Spinal cord (tissue), 10 donors: Measurements from ENCODE around the gene PPP1R9B. TPM values are rescaled to one million over a fixed set of nuclear protein-coding genes. Genes with fewer than 3 reads are reported as not detected.

ENCODE experiments used
- DNase-seq, 6 donors: peaks; one replicate each; pipeline versions ENCODE4 v3.0.0 to v3.0.0-alpha.2; 2013 to 2015; ENCODE audit warnings: low spot score in 6 of 6, low read depth in 4 of 6
- H3K27ac ChIP-seq: one replicate; pipeline ENCODE4 v1.5.1; 2013; ENCODE audit warnings: low read depth, low read length, control low read depth
- H3K27me3 ChIP-seq: one replicate; pipeline ENCODE4 v1.6.1; 2013; ENCODE audit warnings: low read length; ENCODE audit not compliant: control insufficient read depth, insufficient read depth
- H3K36me3 ChIP-seq: one replicate; pipeline ENCODE4 v1.6.1; 2013; ENCODE audit warnings: low read length; ENCODE audit not compliant: control insufficient read depth, insufficient read depth
- H3K4me1 ChIP-seq: one replicate; pipeline ENCODE4 v1.6.1; 2013; ENCODE audit warnings: low read length; ENCODE audit not compliant: control insufficient read depth, insufficient read depth
- H3K4me3 ChIP-seq: one replicate; pipeline ENCODE4 v1.5.1; 2013; ENCODE audit warnings: low read depth, low read length, control low read depth
- H3K9me3 ChIP-seq: one replicate; pipeline ENCODE4 v1.6.1; 2013; ENCODE audit warnings: low read length; ENCODE audit not compliant: control insufficient read depth, insufficient read depth
- WGBS: methylation state at CpG from one replicate; pipeline ENCODE4 v1.1.5; 2013; ENCODE audit warnings: missing lambda C conversion rate; ENCODE audit not compliant: insufficient coverage; 5-methylcytosine and 5-hydroxymethylcytosine counted together
- polyA plus RNA-seq, 2 donors: library from polyadenylated mRNA; unstranded; fragments of 120-200 nt; gene quantifications; one replicate each; pipeline ENCODE4 v1.2.1, GENCODE V29; 2013; ENCODE audit not compliant: insufficient read length in 2 of 2
- total RNA-seq, 2 donors: library from RNA; depleted of rRNA in 1 of 2; stranded (reverse); fragments of 120-200 nt in 1 of 2; fragments of >200 nt in 1 of 2; gene quantifications; one replicate each; pipeline versions ENCODE4 v1.2.3 to v1.2.4, GENCODE V29; 2013 to 2014
- donor health status: healthy.

The PPP1R9B gene
- total and polyA plus RNA-seq, 4 donors = 23.7 to 102 (median 71.2) TPM

DNA sequence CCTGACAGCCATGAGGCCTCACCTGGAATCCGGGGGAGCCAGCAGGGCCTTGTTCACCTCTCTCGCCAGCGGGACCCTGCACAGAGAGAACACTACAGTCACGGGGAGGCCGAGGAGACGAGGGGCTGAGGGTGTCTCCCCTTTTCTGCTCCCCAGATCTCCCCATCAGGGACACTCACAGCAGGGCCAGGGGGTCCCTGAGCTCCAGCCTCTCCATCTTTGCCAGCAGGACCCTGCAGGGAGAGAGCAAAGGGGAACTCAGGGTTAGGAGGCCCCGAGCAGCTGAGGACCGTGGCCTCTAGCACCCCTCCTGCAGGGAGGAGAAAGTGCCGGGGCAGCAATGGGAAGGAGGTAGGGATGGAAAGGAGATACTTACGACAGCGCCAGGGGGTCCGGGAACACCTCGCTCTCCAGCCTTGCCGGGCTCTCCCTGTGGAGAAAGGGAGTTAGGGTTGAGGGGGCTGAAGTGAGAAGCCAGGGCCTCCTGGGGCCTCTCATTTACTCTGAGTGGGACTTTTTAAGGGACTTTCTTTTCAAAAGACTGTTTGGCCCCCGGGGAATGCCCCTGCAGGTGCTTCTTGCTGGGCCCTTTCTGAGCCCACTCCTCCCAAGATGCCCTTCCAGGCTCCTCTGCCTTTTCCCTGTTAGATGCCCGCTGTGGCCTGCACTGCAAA is 42.3 kb upstream of the PPP1R9B start:
- WGBS = 85% methylated on average over 16 of the region's 16 CpGs
- H3K4me1 ChIP-seq = peaks cover 7% of the 10 kb centered on the region
- no peaks in the 10 kb centered on the region for H3K9me3 ChIP-seq
- no peaks in the 10 kb centered on the region for H3K27me3 ChIP-seq
- H3K4me3 ChIP-seq = no peak overlapping the region
- H3K27ac ChIP-seq = peak overlapping the region; percentile 52
- no peaks in the 10 kb centered on the region for H3K36me3 ChIP-seq
- no peak for DNase-seq

DNA sequence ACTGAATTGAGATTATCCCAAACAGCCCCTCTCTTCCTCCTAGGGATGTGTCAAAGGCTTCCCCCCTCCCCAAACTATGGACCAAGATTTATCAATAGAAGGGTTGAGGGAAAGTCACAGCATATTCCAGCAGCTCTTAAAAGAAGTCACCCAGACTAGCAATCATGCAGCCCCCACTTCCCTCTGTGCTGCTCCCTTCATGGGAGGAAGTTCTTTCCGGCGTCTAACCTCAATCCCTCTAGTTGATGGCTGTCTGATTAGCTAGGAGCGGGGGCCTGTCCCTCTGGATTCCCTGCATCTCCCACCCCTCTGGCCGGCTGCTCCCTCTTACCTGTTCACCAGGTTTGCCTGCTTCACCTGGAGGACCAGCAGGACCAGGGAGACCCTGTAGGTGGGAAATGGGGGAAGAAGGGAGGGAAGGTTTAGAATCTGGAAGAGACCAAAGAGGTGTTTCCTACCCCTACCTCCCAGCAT is 41.7 kb upstream of the PPP1R9B start:
- 92% methylated on average over 2 of the region's 4 CpGs for WGBS
- H3K27me3 ChIP-seq = no peaks in the 10 kb centered on the region
- H3K9me3 ChIP-seq = no peaks in the 10 kb centered on the region
- no peak overlapping the region for H3K4me3 ChIP-seq
- peaks cover 7% of the 10 kb centered on the region for H3K4me1 ChIP-seq
- DNase-seq = no peak
- peak overlapping the region; percentile 64 for H3K27ac ChIP-seq
- no peaks in the 10 kb centered on the region for H3K36me3 ChIP-seq

DNA sequence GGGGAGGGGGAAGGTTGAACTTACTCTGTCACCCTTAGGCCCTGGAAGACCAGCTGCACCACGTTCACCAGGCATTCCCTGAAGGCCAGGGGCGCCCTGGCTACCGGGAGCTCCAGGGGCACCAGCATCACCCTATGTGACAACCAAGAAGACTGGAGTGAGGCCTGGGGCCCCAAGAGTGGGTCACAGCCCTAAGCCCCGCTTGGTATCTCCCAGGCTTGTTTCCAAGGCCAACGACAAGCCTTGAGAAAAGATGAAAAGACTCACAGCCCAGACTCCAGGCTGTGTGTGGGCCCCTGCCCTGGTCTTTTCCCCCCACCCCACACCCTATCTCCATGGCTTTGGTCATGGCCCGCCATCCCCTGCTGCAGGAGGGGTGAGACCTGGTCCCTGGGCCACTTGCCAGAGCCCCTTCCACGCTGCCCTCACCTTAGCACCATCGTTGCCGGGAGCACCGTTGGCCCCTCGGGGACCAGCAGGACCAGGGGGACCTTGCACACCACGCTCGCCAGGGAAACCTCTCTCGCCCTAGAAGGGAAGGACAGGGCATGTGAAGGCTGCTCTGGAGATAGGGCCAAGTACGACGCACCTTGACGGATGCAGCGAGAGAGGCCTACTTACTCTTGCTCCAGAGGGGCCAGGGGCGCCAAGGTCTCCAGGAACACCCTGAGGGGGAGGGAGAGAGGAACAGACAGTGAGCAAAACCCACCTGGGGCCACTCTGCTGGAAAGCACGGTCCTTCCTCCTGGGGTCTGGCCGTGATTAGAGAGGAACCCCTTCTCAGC is 41.1 kb upstream of the PPP1R9B start:
- peak overlapping the region; percentile 64 for H3K27ac ChIP-seq
- DNase-seq = no peak
- H3K36me3 ChIP-seq = no peaks in the 10 kb centered on the region
- no peaks in the 10 kb centered on the region for H3K27me3 ChIP-seq
- H3K9me3 ChIP-seq = no peaks in the 10 kb centered on the region
- WGBS = 78% methylated on average over 15 of the region's 21 CpGs
- H3K4me3 ChIP-seq = no peak overlapping the region
- peaks cover 3% of the 10 kb centered on the region for H3K4me1 ChIP-seq

DNA sequence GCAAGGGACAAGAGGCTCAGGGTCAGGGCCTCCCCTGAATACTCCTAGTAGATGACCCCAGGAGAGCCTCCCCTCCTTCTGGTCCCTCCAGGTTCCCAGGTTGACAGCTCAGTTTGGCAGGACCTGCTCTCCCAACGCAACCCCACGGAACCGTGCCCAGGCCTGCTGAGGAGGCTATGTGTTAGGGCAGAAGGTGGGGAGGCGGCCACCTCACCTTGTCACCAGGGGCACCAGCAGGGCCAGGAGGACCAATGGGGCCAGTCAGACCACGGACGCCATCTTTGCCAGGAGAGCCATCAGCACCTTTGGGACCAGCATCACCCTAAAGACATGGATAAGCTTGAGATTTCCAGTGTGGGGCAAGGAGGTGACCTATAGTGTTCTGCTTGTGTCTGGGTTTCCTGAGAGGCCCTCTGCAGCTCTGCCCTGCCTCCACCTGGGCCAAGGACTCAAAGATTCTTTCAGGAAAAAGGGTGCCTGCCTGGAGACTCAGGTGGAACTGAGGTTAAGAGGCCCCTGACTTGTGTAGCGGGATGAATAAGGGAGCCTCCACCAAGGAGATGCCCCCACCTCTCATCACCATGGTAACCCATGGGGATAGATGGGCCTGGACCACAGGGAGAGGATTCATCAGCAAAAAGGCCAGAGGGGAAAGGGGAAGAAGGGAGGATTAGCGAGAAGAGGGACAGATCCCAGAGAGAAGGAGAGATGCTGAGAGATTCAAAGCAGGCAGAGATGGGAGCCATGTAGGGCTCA is 40.3 kb upstream of the PPP1R9B start:
- peaks cover 6% of the 10 kb centered on the region for H3K4me1 ChIP-seq
- H3K27ac ChIP-seq = peak overlapping the region; percentile 64

DNA sequence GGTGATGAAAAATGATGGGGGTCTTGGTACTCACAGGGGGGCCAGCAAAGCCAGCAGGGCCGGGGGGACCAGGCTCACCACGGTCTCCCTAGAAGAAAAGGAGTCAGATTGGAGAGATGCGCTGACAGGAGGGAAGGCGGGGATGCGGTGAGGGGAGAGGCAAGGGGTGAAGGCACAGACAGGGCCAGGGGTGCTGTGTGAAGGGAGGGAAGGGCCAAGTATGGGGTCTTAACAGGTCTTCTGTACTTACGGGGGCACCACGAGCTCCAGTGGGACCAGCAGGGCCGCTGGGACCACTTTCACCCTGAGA is 39.8 kb upstream of the PPP1R9B start:
- Histone ChIP-seq H3K4me3 (no peak overlapping the region), H3K9me3 (no peaks in the 10 kb centered on the region), H3K4me1 (peaks cover 7% of the 10 kb centered on the region), H3K27me3 (no peaks in the 10 kb centered on the region), H3K36me3 (peaks cover 3% of the 10 kb centered on the region), H3K27ac (peak overlapping the region; percentile 64)
- 84% methylated on average over 8 of the region's 8 CpGs for WGBS
- no peak for DNase-seq

More for the DNA sequence above, 40.3 kb upstream of the PPP1R9B start:
- Histone ChIP-seq H3K4me3 (no peak overlapping the region), H3K9me3 (no peaks in the 10 kb centered on the region), H3K36me3 (peaks cover under 1% of the 10 kb centered on the region), H3K27me3 (no peaks in the 10 kb centered on the region)
- DNase-seq = no peak
- WGBS = 85% methylated on average over 7 of the region's 8 CpGs

DNA sequence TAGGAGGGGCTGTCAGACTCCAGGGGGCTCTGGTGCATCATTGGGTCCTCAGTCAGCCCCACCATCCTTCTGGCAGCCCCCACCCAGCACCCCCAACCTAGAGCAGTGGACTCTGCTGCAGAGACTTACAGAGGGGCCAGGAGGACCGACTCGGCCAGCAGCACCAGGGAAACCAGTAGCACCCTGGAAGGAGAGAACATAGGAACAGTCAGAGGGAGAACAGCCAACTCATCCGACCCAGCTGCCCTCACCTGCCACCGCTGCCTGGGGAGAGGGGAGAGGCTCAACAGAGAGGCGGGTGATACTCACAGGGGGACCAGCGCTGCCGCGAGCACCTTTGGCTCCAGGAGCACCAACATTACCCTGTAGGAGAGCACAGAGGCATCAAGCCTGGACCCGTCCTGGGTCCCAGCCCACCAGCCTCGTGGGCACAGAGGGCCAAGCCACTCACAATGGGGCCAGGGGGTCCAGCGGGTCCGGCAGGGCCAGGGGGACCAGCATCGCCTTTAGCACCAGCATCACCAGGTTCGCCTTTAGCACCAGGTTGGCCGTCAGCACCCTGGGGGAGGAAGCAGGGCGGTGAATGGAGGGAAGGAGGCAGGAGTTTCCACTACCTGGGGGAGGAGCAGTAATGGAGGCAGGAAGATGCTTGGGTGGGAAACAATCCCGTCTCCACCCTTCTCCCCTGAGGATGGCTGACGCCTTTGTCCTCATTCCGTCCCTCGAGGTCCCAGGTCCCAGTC is 39.2 kb upstream of the PPP1R9B start:
- 80% methylated on average over 16 of the region's 20 CpGs for WGBS
- peak overlapping the region; percentile 64 for H3K27ac ChIP-seq
- no peak overlapping the region for H3K4me3 ChIP-seq
- no peaks in the 10 kb centered on the region for H3K9me3 ChIP-seq
- H3K27me3 ChIP-seq = no peaks in the 10 kb centered on the region
- H3K36me3 ChIP-seq = peaks cover 3% of the 10 kb centered on the region
- H3K4me1 ChIP-seq = peaks cover 9% of the 10 kb centered on the region
- DNase-seq = no peak

DNA sequence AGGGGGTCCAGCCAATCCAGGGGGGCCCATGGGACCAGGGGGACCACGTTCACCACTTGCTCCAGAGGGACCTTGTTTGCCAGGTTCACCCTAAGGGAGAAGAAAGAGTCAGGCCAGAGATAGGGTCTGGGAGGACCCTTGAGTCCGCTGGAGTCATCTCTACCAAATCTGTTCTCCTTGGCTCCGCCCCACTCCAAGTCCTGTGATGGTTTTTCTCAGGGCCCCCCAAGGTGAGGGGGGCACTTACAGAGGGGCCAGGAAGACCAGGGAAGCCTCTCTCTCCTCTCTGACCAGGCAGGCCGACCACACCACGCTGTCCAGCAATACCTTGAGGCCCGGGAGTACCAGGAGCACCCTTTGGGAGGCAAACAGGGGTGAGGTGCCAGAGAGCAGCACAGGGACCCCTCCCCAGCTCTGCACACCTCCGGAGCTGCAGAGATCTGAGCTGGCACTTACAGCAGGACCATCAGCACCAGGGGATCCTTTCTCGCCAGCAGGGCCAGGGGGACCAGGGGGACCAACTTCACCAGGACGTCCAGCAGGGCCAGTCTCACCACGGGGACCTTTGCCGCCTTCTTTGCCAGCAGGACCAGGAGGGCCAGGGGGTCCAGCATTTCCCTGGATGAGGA is 38.6 kb upstream of the PPP1R9B start:
- no peak for DNase-seq
- H3K4me3 ChIP-seq = no peak overlapping the region
- peaks cover 11% of the 10 kb centered on the region for H3K4me1 ChIP-seq
- 86% methylated on average over 10 of the region's 11 CpGs for WGBS
- H3K27me3 ChIP-seq = no peaks in the 10 kb centered on the region
- no peaks in the 10 kb centered on the region for H3K9me3 ChIP-seq
- peak overlapping the region; percentile 64 for H3K27ac ChIP-seq
- H3K36me3 ChIP-seq = peaks cover 3% of the 10 kb centered on the region

DNA sequence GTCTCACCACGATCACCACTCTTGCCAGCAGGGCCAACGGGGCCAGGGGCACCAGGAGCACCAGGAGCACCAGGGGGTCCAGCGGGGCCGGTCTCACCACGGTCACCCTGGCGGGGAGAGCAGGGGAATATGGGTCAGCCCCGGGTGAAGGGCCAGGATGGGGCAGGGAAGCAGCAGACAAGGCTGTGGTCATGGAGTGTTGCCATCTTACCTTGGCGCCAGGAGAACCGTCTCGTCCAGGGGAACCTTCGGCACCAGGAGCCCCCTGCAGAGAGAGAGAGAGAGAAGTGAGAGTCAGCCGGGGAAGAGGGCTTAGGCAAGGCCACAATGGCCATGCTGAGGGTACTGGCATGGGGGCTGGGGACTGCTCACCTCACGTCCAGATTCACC is 38.0 kb upstream of the PPP1R9B start:
- no peaks in the 10 kb centered on the region for H3K27me3 ChIP-seq
- no peak for DNase-seq
- H3K27ac ChIP-seq = peak overlapping the region; percentile 64
- 74% methylated on average over 12 of the region's 13 CpGs for WGBS
- H3K36me3 ChIP-seq = peaks cover 3% of the 10 kb centered on the region
- H3K9me3 ChIP-seq = no peaks in the 10 kb centered on the region
- peaks cover 11% of the 10 kb centered on the region for H3K4me1 ChIP-seq
- no peak overlapping the region for H3K4me3 ChIP-seq
